CD14-positive monocyte (primary cell): ENCODE data around the gene PLG. TPM values are rescaled to one million over a fixed set of nuclear protein-coding genes. Genes with fewer than 3 reads are reported as not detected.

Experiments
- DNase-seq, 3 donors: peaks; one replicate each; pipeline ENCODE4 v3.0.0-alpha.2; 2011 to 2022
- H2AFZ ChIP-seq: 2 replicates; pipeline ENCODE4 v1.6.0; 2012; ENCODE audit warnings: mild to moderate bottlenecking, low read depth, low read length, inconsistent platforms; ENCODE audit not compliant: insufficient read depth, poor library complexity, severe bottlenecking
- H3K27ac ChIP-seq, 2 donors: 1 replicate in 1 of 2; 2 replicates in 1 of 2; pipeline ENCODE4 v1.5.1; 2012 to 2013; ENCODE audit warnings: low read length in 2 of 2, control low read depth in 1 of 2, inconsistent platforms in 1 of 2, low read depth in 1 of 2, mild to moderate bottlenecking in 1 of 2
- H3K27me3 ChIP-seq, 2 donors: one replicate each; pipeline versions ENCODE4 v1.6.0 to v1.6.1; 2011 to 2013; ENCODE audit warnings: low read length in 2 of 2; ENCODE audit not compliant: control insufficient read depth in 2 of 2, insufficient read depth in 2 of 2
- H3K36me3 ChIP-seq, 2 donors: replicated peaks in 1 of 2; 1 replicate in 1 of 2; 2 replicates in 1 of 2; pipeline versions ENCODE4 v1.5.1 to v1.6.1; 2012 to 2013; ENCODE audit warnings: low read length in 2 of 2, control low read depth in 1 of 2, inconsistent platforms in 1 of 2, mild to moderate bottlenecking in 1 of 2; ENCODE audit not compliant: insufficient read depth in 2 of 2, control insufficient read depth in 1 of 2
- H3K4me1 ChIP-seq, 2 donors: 1 replicate in 1 of 2; 2 replicates in 1 of 2; pipeline versions ENCODE4 v1.5.1 to v1.6.1; 2012 to 2013; ENCODE audit warnings: low read length in 2 of 2, control low read depth in 1 of 2, inconsistent platforms in 1 of 2, mild to moderate bottlenecking in 1 of 2, moderate library complexity in 1 of 2; ENCODE audit not compliant: insufficient read depth in 2 of 2, control insufficient read depth in 1 of 2
- H3K4me2 ChIP-seq: replicated peaks from 2 replicates; pipeline ENCODE3; 2012; ENCODE audit warnings: low read length, moderate library complexity, mild to moderate bottlenecking; ENCODE audit not compliant: poor library complexity, severe bottlenecking; ENCODE audit errors: extremely low read depth
- H3K4me3 ChIP-seq, 3 experiments: fragments of 200-600 bp in 1 of 3; sonication (generic) in 1 of 3; replicated peaks in 1 of 3; 1 replicate in 2 of 3; 2 replicates in 1 of 3; pipeline ENCODE4 v1.5.1; 2011 to 2013; ENCODE audit warnings: low read length in 3 of 3, mild to moderate bottlenecking in 3 of 3, control low read depth in 2 of 3, low read depth in 2 of 3, inconsistent platforms in 1 of 3, moderate library complexity in 1 of 3
- H3K79me2 ChIP-seq: 2 replicates; pipeline ENCODE4 v1.6.0; 2012; ENCODE audit warnings: mild to moderate bottlenecking, control low read depth, inconsistent platforms, low read length, moderate library complexity; ENCODE audit not compliant: insufficient read depth
- H3K9ac ChIP-seq: 2 replicates; pipeline ENCODE4 v1.6.0; 2017; ENCODE audit warnings: low read length, mild to moderate bottlenecking; ENCODE audit not compliant: insufficient read depth, poor library complexity, severe bottlenecking
- H3K9me3 ChIP-seq, 2 donors: replicated peaks in 1 of 2; 1 replicate in 1 of 2; 2 replicates in 1 of 2; pipeline versions ENCODE4 v1.5.1 to v1.6.1; 2012 to 2013; ENCODE audit warnings: low read length in 2 of 2, control low read depth in 1 of 2; ENCODE audit not compliant: control insufficient read depth in 1 of 2, insufficient read depth in 1 of 2
- H4K20me1 ChIP-seq: 2 replicates; pipeline ENCODE4 v1.6.0; 2012; ENCODE audit warnings: mild to moderate bottlenecking, low read length, control low read depth, moderate library complexity; ENCODE audit not compliant: insufficient read depth
- H3K27ac Mint-ChIP-seq, 7 donors: one replicate each; pipeline ENCODE4 v1.8.0; 2020; ENCODE audit warnings: mild to moderate bottlenecking in 7 of 7, mixed read lengths in 7 of 7, moderate library complexity in 6 of 7, inconsistent platforms in 2 of 7
- H3K27me3 Mint-ChIP-seq, 3 donors: one replicate each; pipeline ENCODE4 v1.8.0; 2021 to 2022; ENCODE audit warnings: low read depth in 3 of 3, mild to moderate bottlenecking in 3 of 3, mixed read lengths in 3 of 3, moderate library complexity in 3 of 3, inconsistent platforms in 1 of 3
- H3K36me3 Mint-ChIP-seq, 2 donors: one replicate each; pipeline ENCODE4 v1.8.0; 2020; ENCODE audit warnings: mixed read lengths in 2 of 2, inconsistent platforms in 1 of 2, mild to moderate bottlenecking in 1 of 2
- H3K4me1 Mint-ChIP-seq: one replicate; pipeline ENCODE4 v1.8.0; 2020; ENCODE audit warnings: mild to moderate bottlenecking, mixed read lengths
- H3K4me3 Mint-ChIP-seq, 2 donors: one replicate each; pipeline ENCODE4 v1.8.0; 2020; ENCODE audit warnings: mild to moderate bottlenecking in 2 of 2, mixed read lengths in 2 of 2, moderate library complexity in 1 of 2
- H3K9me3 Mint-ChIP-seq, 7 donors: one replicate each; pipeline ENCODE4 v1.8.0; 2020 to 2022; ENCODE audit warnings: mixed read lengths in 7 of 7, mild to moderate bottlenecking in 6 of 7, moderate library complexity in 6 of 7, inconsistent platforms in 2 of 7
- WGBS: methylation state at CpG from one replicate; pipeline ENCODE4 v1.1.5; 2013; ENCODE audit warnings: missing lambda C conversion rate; ENCODE audit not compliant: insufficient coverage; 5-methylcytosine and 5-hydroxymethylcytosine counted together
- intact Hi-C, 2 donors: fragments of 100-400 bp; cut with micrococcal nuclease; formaldehyde crosslinking; loops; one replicate each; pipeline versions ENCODE4 v1.15.0 to v1.15.1; 2023
- polyA plus RNA-seq, 3 donors: library from polyadenylated mRNA; depleted of rRNA in 1 of 3; unstranded in 2 of 3; stranded (reverse) in 1 of 3; fragments of 300-500 nt in 2 of 3; fragments of >200 nt in 1 of 3; fragmentation: Illumina TruSeq in 2 of 3; gene quantifications; 1 replicate in 2 of 3; 2 replicates in 1 of 3; pipeline ENCODE4 v1.2.3, GENCODE V29; 2012 to 2021
- TF ChIP-seq, protein P1 (sequence below): fragments of 200-600 bp; IDR thresholded peaks from one replicate; pipeline ENCODE4 v1.8.0; 2022; ENCODE audit warnings: antibody characterized with exemption, mild to moderate bottlenecking

The PLG gene
- polyA plus RNA-seq, 3 donors, result not detected

GRCh38 chr6:160768101-160768500, 66.1 kb downstream of the PLG start:
- H3K9me3 Mint-ChIP-seq, result peaks cover 0 to 8% (median 2%) of the 10 kb centered on the region in 7 donors
- H3K4me3 Mint-ChIP-seq, result peak overlapping the region in 1 of 2 donors; percentile 19
- Histone ChIP-seq H3K9me3 (no peaks in the 10 kb centered on the region), H3K36me3 (no peaks in the 10 kb centered on the region), H3K79me2 (no peaks in the 10 kb centered on the region), H3K27me3 (peaks cover 7 to 21% of the 10 kb centered on the region in 2 donors), H3K9ac (no peak overlapping the region), H3K4me1 (no peaks in the 10 kb centered on the region), H4K20me1 (no peaks in the 10 kb centered on the region), H3K4me3 (no peak overlapping the region), H3K27ac (no peak overlapping the region), H2AFZ (no peak overlapping the region), H3K4me2 (no peak overlapping the region)
- DNase-seq, result no peak
- TF ChIP-seq, protein P1, sequence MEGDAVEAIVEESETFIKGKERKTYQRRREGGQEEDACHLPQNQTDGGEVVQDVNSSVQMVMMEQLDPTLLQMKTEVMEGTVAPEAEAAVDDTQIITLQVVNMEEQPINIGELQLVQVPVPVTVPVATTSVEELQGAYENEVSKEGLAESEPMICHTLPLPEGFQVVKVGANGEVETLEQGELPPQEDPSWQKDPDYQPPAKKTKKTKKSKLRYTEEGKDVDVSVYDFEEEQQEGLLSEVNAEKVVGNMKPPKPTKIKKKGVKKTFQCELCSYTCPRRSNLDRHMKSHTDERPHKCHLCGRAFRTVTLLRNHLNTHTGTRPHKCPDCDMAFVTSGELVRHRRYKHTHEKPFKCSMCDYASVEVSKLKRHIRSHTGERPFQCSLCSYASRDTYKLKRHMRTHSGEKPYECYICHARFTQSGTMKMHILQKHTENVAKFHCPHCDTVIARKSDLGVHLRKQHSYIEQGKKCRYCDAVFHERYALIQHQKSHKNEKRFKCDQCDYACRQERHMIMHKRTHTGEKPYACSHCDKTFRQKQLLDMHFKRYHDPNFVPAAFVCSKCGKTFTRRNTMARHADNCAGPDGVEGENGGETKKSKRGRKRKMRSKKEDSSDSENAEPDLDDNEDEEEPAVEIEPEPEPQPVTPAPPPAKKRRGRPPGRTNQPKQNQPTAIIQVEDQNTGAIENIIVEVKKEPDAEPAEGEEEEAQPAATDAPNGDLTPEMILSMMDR, result no peak
- WGBS, result 79% methylated on average over 2 of the region's 8 CpGs
- H3K27me3 Mint-ChIP-seq, result peaks cover 15 to 23% (median 18%) of the 10 kb centered on the region in 3 donors
- H3K4me1 Mint-ChIP-seq, result peaks cover 3% of the 10 kb centered on the region
- intact Hi-C loops, result no loop called here
- H3K36me3 Mint-ChIP-seq, result no peaks in the 10 kb centered on the region
- H3K27ac Mint-ChIP-seq, result peak overlapping the region in 1 of 7 donors; percentile 75

DNA sequence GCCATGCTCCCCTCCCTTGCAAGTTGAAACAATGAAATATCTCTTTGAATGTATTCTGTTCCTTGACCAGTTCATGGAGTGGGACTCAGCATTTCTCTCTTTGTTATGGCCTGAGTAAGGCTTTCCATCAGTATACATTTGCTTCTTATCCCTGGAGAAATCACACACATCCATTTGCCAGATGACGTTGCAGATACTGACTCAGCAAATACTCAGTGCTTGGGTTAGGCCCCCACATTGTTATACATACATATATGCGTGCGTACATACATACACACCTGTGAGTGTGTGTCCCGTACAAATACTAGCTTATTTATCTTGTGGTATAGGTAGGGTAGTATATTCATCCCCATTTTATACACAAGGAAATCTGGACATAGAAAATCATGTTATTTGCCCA, 72.4 kb downstream of the PLG start:
- no peaks in the 10 kb centered on the region for H3K36me3 Mint-ChIP-seq
- no peak for DNase-seq
- H3K4me1 Mint-ChIP-seq, result no peaks in the 10 kb centered on the region
- H3K9me3 Mint-ChIP-seq, result peaks cover 0 to 7% (median 2%) of the 10 kb centered on the region in 7 donors
- no peak overlapping the region for H3K27ac ChIP-seq
- no CpG with 5 or more reads among the region's 4 CpGs for WGBS
- no peak overlapping the region for H3K27ac Mint-ChIP-seq
- H3K36me3 ChIP-seq, result no peaks in the 10 kb centered on the region
- TF ChIP-seq, protein P1, result no peak
- H3K4me3 Mint-ChIP-seq, result no peak overlapping the region
- peaks cover 0 to 1% (median 0%) of the 10 kb centered on the region in 3 donors for H3K27me3 Mint-ChIP-seq
- H3K4me3 ChIP-seq, result no peak overlapping the region
- H2AFZ ChIP-seq, result no peak overlapping the region
- H4K20me1 ChIP-seq, result no peaks in the 10 kb centered on the region
- no peaks in the 10 kb centered on the region for H3K27me3 ChIP-seq
- no peaks in the 10 kb centered on the region for H3K79me2 ChIP-seq
- H3K4me1 ChIP-seq, result no peaks in the 10 kb centered on the region
- no peaks in the 10 kb centered on the region for H3K9me3 ChIP-seq
- intact Hi-C loops, result no loop called here
- H3K4me2 ChIP-seq, result no peak overlapping the region
- H3K9ac ChIP-seq, result no peak overlapping the region
